RWPE2 (cell line): ENCODE measurements around the gene NDRG2.

Source experiments
- ATAC-seq: fragments of 200-7000 bp; cut with Tn5 transposase; 3 replicates; pipeline ENCODE4 v1.9.1; 2021; ENCODE audit warnings: low read depth
- DNase-seq: peaks from one replicate; pipeline ENCODE4 v3.0.0-alpha.2; 2020; ENCODE audit warnings: low spot score
- H3K27ac ChIP-seq: fragments of 450-650 bp; 2 replicates; pipeline ENCODE4 v1.5.1; 2017; ENCODE audit warnings: mild to moderate bottlenecking; ENCODE audit not compliant: poor library complexity, severe bottlenecking
- H3K27me3 ChIP-seq: fragments of 250-450 bp; sonication (Bioruptor Pico); 2 replicates; pipeline ENCODE4 v1.5.1; 2021; ENCODE audit warnings: mild to moderate bottlenecking, moderate library complexity; ENCODE audit not compliant: insufficient read depth, poor library complexity, severe bottlenecking
- H3K36me3 ChIP-seq: fragments of 250-450 bp; sonication (Bioruptor Pico); 2 replicates; pipeline ENCODE4 v1.5.1; 2020; ENCODE audit warnings: low read depth, mild to moderate bottlenecking, moderate library complexity
- H3K4me1 ChIP-seq: fragments of 250-450 bp; sonication (Bioruptor Pico); 2 replicates; pipeline ENCODE4 v1.5.1; 2021; ENCODE audit warnings: mild to moderate bottlenecking, moderate library complexity; ENCODE audit not compliant: insufficient read depth, poor library complexity, severe bottlenecking
- H3K4me3 ChIP-seq: fragments of 250-450 bp; sonication (Bioruptor Pico); 2 replicates; pipeline ENCODE4 v1.5.1; 2021; ENCODE audit warnings: mild to moderate bottlenecking, moderate library complexity; ENCODE audit not compliant: severe bottlenecking
- H3K9me3 ChIP-seq: fragments of 250-450 bp; sonication (Bioruptor Pico); 2 replicates; pipeline ENCODE4 v1.5.1; 2021; ENCODE audit warnings: mild to moderate bottlenecking, moderate library complexity; ENCODE audit not compliant: severe bottlenecking
- CTCF ChIP-seq: fragments of 450-650 bp; IDR thresholded peaks from one replicate; pipeline ENCODE4 v1.5.1; 2017; ENCODE audit warnings: mild to moderate bottlenecking, moderate library complexity; ENCODE audit not compliant: poor library complexity, severe bottlenecking

NDRG2 gene

DNA sequence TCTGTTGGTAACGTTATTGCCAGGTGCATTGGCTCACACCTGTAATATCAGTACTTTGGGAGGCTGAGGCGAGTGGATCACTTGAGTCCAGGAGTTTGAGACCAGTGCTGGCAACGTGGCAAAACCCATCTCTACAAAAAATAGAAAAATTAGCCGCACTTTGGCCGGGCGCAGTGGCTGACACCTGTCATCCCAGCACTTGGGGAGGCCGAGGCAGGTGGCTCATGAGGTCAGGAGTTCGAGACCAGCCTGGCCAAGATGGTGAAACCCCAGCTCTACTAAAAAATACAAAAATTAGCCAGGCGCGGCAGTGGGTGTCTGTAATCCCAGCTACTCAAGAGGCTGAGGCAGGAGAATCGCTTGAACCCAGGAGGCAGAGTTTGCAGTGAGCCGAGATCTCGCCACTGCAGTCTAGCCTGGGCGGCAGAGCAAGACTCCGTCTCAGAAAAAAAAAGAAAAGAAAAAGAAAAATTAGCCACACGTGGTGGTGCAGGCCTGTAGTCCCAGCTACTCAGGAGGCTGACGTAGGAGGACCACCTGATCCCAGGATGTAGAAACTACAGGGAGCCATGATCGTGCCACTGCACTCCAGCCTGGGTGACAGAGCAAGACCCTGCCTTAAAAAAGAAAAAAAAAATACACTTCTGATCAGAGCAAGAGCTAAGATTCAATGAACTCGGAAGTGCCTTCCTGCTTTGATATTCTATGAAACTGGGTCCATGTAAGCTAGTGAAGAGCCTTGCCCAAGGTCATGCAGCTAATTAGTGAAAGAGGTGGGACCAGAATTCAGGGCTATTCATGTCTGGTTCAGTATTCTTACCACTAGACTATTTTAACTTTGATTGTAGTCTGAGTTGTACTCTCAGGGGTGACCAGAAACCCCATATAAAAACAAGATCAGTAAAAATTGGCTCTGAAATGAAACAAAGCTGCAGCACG is 28.6 kb upstream of the NDRG2 start:
- DNase-seq = no peak
- no peak for ATAC-seq
- Histone ChIP-seq H3K4me3 (no peak overlapping the region), H3K27ac (no peak overlapping the region), H3K27me3 (no peaks in the 10 kb centered on the region), H3K4me1 (no peaks in the 10 kb centered on the region), H3K36me3 (no peaks in the 10 kb centered on the region), H3K9me3 (no peaks in the 10 kb centered on the region)
- no peak for TF ChIP-seq CTCF

DNA sequence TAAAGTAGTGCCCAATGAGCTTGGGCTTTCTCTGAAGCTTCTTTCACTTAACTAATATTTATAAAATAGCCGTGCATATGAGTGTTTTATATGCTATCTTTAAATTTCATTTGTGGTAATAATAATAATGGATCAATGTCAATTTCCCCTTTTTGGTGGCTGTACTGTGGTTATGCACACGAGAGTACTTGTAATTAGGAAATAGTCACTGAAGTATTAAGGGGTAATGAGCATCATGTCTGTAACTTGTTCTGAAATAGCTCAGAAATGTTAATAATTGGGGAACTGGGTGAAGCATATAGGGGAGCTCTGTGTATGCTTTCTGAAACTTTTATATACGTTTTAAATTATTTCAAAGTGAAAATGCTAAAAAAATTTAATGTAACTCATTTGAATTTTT is 25.7 kb upstream of the NDRG2 start:
- Histone ChIP-seq H3K27ac (no peak overlapping the region), H3K9me3 (no peaks in the 10 kb centered on the region), H3K4me3 (no peak overlapping the region), H3K4me1 (no peaks in the 10 kb centered on the region), H3K36me3 (no peaks in the 10 kb centered on the region), H3K27me3 (no peaks in the 10 kb centered on the region)
- DNase-seq = no peak
- ATAC-seq = no peak
- no peak for TF ChIP-seq CTCF

DNA sequence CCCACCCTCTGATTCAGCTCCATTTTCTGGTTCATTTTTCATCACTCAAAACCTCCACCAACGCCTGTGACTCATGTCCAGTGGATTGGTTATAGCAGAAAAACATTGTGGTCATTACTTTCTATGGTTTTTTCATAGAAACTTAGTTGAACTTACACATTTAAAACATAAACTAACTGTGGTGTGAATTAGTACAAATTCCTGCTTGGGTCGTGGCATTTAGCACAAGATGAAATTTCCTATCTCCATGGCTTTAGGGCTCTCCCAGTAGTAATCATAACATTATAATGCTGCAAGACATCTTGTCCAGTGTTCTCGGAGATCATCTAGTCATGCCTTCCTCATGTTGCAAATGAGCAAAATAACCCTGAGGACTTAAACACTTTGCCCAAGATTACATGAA is 24.4 kb upstream of the NDRG2 start:
- Histone ChIP-seq H3K27me3 (no peaks in the 10 kb centered on the region), H3K36me3 (no peaks in the 10 kb centered on the region), H3K4me3 (no peak overlapping the region), H3K27ac (no peak overlapping the region), H3K4me1 (no peaks in the 10 kb centered on the region), H3K9me3 (no peaks in the 10 kb centered on the region)
- no peak for ATAC-seq
- no peak for TF ChIP-seq CTCF
- no peak for DNase-seq

GRCh38 chr14:21048638-21049037 is 23.8 kb upstream of the NDRG2 start:
- TF ChIP-seq CTCF = no peak
- Histone ChIP-seq H3K4me3 (no peak overlapping the region), H3K27me3 (no peaks in the 10 kb centered on the region), H3K4me1 (no peaks in the 10 kb centered on the region), H3K27ac (no peak overlapping the region), H3K9me3 (no peaks in the 10 kb centered on the region), H3K36me3 (no peaks in the 10 kb centered on the region)
- DNase-seq = no peak
- no peak for ATAC-seq

DNA sequence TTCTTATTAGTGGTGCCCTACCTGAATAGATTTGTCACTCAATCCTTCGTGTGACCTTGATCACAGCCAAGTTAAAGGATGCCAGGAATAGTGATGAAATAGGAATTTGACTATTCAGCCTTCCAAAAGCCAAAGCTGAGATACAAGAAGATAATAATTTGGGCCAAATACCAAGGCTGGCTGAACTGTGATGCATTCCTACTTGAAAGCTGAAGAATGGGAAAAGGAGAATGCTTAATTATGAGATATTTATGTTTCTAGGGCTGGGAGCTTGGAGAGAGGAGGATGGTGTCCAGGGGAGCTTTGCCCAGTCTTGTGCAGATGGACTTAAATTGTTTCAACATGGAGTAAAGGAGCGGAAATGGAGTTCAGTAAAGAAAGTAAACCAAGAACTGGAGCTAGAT is 22.5 kb upstream of the NDRG2 start:
- H3K4me3 ChIP-seq = no peak overlapping the region
- DNase-seq (no peak), ATAC-seq (no peak)
- H3K27ac ChIP-seq = no peak overlapping the region
- no peaks in the 10 kb centered on the region for H3K27me3 ChIP-seq
- H3K4me1 ChIP-seq = peaks cover 6% of the 10 kb centered on the region
- H3K36me3 ChIP-seq = no peaks in the 10 kb centered on the region
- no peak for TF ChIP-seq CTCF
- H3K9me3 ChIP-seq = no peaks in the 10 kb centered on the region
